DOHH2 (cell line): ENCODE results near the gene ITPR3.
"Not testable (repeated sequence)": the region's sequence is repeated elsewhere in the genome, so short reads cannot be mapped to it uniquely, and the experiment has no call there.

Experiments used
- CTCF ChIP-seq: fragments of 200-600 bp; sonication (generic); IDR thresholded peaks from one replicate; pipeline ENCODE4 v1.5.1; 2014; ENCODE audit warnings: antibody characterized with exemption, mild to moderate bottlenecking, low read depth, low read length; ENCODE audit not compliant: poor library complexity, severe bottlenecking
- EZH2phosphoT487 ChIP-seq: fragments of 200-600 bp; sonication (generic); IDR thresholded peaks from 2 replicates; pipeline ENCODE4 v1.6.1; 2017; ENCODE audit warnings: borderline replicate concordance, mild to moderate bottlenecking, antibody characterized with exemption, low read length, moderate library complexity, mixed read lengths

GRCh38 chr6:33631521-33631920 is 10.4 kb downstream of the ITPR3 start:
- not testable (repeated sequence) for TF ChIP-seq CTCF, EZH2phosphoT487
